ENCODE data around the gene ZBTB17.
"Not testable (repeated sequence)": the region's sequence is repeated elsewhere in the genome, so short reads cannot be mapped to it uniquely, and the experiment has no call there.

DNA sequence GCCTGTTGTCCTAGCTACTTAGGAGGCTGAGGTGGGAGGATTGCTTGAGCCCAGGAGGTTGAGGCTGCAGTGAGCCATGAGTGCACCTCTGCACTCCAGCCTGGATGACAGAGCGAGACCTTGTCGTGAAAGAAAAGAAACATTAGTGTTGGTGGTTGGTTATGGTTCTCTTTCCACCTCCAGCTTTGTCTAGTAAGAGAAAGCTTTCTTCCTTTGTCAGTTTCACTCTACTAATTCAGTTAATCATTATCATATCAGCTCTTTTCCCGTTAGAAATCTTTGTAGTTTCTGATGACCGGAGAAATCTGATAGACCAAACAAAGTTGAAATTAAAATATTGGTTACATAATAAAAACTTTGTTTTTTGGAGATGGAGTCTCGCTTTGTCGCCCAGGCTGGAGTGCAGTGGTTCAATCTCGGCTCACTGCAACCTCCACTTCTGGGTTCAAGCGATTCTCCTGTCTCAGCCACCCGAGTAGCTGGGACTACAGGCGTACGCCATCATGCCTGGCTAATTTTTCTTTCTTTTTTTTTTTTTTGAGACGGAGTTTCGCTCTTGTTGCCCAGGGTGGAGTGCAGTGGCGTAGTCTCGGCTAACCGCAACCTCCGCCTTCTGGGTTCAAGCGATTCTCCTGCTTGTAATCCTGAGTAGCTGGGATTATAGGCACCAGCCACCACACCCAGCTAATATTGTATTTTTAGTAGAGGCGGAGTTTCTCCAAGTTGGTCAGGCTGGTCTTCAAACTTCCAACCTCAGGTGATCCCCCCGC lies 78.9 kb downstream of the ZBTB17 start:
- not testable (repeated sequence) for TF ChIP-seq POLR2AphosphoS5 (IDR thresholded peaks at IDR 0.05; ENCODE audit: low read depth)
- TF ChIP-seq, protein P1, sequence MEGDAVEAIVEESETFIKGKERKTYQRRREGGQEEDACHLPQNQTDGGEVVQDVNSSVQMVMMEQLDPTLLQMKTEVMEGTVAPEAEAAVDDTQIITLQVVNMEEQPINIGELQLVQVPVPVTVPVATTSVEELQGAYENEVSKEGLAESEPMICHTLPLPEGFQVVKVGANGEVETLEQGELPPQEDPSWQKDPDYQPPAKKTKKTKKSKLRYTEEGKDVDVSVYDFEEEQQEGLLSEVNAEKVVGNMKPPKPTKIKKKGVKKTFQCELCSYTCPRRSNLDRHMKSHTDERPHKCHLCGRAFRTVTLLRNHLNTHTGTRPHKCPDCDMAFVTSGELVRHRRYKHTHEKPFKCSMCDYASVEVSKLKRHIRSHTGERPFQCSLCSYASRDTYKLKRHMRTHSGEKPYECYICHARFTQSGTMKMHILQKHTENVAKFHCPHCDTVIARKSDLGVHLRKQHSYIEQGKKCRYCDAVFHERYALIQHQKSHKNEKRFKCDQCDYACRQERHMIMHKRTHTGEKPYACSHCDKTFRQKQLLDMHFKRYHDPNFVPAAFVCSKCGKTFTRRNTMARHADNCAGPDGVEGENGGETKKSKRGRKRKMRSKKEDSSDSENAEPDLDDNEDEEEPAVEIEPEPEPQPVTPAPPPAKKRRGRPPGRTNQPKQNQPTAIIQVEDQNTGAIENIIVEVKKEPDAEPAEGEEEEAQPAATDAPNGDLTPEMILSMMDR (conservative IDR thresholded peaks at IDR 0.05; ENCODE audit: low read depth in 2 of 2): not testable (repeated sequence)

Measured in GM23338 (cell line).